A549 treated with ZK216348 at 1 μM for 4 hours (cell line): ENCODE results near the gene ZNF292. TPM values are rescaled to one million over a fixed set of nuclear protein-coding genes. Genes with fewer than 3 reads are reported as not detected.

Source experiments
- total RNA-seq: library from RNA; stranded (reverse); fragments of 200-300 nt; extraction: Qiagen RNA extraction; gene quantifications from 5 replicates; pipeline ENCODE4 v1.2.3, GENCODE V29; 2022; ENCODE audit warnings: low read depth

ZNF292 gene
- 2.3 to 5.2 TPM (median 3.4 TPM) in 5 replicates for total RNA-seq

DNA sequence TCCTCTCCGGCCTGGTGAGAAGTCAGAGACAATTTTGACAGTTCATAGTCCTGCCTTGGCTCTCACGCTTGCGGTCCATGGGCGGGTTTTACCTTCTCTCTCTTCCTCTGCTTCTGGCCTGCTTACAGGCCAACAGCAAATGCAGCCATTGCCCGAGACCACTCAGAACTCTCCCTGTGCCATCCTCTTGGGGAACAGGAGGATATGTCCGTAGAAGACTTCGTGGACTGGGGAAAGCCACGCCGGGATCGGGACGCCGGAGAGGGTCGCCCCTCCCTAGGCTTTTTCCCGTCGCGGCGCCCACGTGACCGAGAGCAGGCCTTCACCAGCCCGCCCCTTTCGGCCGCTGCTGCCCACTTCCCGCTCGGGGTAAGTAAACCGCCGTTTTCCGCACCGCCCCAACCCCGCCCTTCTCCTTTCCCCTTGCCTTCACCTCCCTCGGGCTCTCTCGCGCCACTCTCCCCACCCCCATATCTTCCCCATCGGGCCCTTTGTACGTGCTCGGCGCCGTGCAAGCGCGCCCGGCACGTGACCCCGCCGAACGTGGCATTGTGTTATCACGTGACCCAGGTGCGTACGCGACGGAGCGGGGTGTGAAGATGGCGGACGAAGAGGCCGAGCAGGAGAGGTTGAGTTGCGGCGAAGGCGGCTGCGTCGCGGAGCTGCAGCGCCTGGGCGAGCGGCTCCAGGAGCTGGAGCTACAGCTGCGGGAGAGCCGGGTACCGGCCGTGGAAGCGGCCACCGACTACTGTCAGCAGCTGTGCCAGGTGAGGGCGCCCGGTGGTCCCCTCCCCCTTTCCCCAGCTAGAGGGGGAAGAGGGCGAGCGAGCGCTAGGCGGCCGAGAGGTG lies at the start of gene ZNF292:
ZNF292 (plus strand) TSS at position 573 of the 849 bp plus-strand sequence; CDS start at position 600, 27 bp downstream.

Other genes starting within 250 kb of the ZNF292 start
- not detected in 5 replicates for gene HTR1E, start 218.0 kb upstream of the ZNF292 start, total RNA-seq
- 0.16 to 0.25 TPM in 2 of 5 replicates, not detected in the others for gene CGA, start 60.5 kb upstream of the ZNF292 start, total RNA-seq
- gene SMIM8, start 167.0 kb downstream of the ZNF292 start, total RNA-seq, result 2.6 to 4.8 TPM (median 3.7 TPM) in 5 replicates
- gene GJB7, start 173.7 kb downstream of the ZNF292 start, total RNA-seq, result not detected in 5 replicates
- gene C6orf163, start 189.2 kb downstream of the ZNF292 start, total RNA-seq, result 0.12 to 0.44 TPM (median 0.15 TPM) in 3 of 5 replicates, not detected in the others